AG04449 (cell line): ENCODE results near the gene CST7.
"Not testable (repeated sequence)": the region's sequence is repeated elsewhere in the genome, so short reads cannot be mapped to it uniquely, and the experiment has no call there.

ENCODE experiments used
- CTCF ChIA-PET: fragments of 350-600 bp; formaldehyde crosslinking; extraction: SDS; loops from one replicate; lab custom pipeline; 2021; ENCODE audit warnings: antibody characterized with exemption; lab: Yijun Ruan, JAX
- POLR2A ChIA-PET: fragments of 400-600, 350-600 bp; formaldehyde crosslinking; extraction: SDS; loops from one replicate; lab custom pipeline; 2020; ENCODE audit warnings: antibody characterized with exemption, inconsistent platforms; lab: Yijun Ruan, JAX
- DNase-seq: peaks from one replicate; pipeline ENCODE4 v3.0.0-alpha.2; 2010; ENCODE audit warnings: low read depth, low spot score
- H3K4me3 ChIP-seq: 2 replicates; pipeline ENCODE4 v1.5.1; 2011; ENCODE audit warnings: low read depth, mild to moderate bottlenecking, control low read depth, low read length
- CTCF ChIP-seq: IDR thresholded peaks from one replicate; pipeline ENCODE4 v1.5.1; 2011; ENCODE audit warnings: mild to moderate bottlenecking, moderate library complexity, low read length, control low read depth, inconsistent platforms; ENCODE audit not compliant: insufficient read depth; ENCODE audit errors: missing control alignments

The CST7 gene

DNA sequence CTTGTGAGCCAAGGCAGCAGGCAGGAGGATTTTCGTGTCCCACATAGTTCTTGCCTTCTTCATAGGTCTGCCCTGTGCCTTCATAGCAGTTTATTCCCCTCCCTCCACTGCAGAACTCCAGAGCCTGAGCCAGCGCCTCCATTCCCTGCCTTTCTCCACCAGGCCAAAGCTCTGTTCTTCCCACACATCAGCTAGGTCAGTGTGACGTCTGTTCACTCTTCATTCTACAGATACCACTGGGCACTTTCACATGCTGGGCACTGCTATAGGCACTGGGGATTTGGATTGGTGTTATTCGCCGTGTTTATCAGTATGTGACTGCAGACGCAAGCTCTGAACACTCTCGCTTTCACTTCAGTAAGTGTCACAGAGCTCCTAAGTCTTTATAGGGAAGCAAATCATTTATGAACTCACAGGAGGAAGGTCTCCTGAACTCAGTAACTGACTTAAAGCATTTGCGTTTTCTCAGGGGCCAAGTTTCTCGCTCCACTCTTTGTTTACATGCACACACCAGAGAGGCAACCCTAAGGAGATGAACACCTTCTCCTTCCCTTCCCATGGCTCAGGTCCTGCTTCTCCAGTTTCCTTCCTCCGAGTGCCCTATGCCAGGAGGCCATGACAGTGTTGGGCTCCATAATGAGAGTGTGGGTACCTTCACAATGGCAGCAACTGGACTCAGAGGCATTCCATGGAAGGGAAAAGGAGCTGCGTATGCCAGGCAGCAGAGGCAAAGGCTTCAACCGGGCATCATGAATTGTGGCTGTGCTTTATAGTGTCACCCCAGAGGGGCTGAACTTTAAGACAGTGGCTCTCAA lies 49.8 kb downstream of the CST7 start:
- TF ChIP-seq CTCF, result no peak
- ChIA-PET CTCF (interaction anchor here (1.3 to 8.3 kb wide), 9 partner anchors 10 to 400 kb away, joined by 3 to 382 read pairs (median 4); partner anchors contain the start of genes ACSS1 and PYGB), POLR2A (no interaction called here)
- no peak overlapping the region for H3K4me3 ChIP-seq
- DNase-seq, result no peak

DNA sequence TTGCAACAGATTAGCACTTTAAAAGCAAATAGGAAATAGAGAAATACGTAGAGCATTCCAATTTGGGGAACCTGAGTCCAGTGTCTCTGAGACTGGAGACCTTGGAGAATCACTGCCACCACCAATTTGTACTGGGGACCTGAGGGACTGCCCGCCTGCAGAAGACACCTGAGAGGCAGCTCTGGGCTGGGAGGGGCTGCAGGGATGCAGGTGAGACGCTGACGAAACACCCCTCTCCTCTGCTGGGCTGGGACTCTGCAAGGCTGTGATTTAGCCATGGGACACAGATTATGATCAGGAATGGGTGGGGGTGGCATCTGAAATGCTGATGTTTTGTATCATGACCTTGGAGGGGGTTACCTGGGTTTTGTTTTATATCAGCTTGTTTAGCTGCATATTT lies 50.5 kb downstream of the CST7 start:
- POLR2A ChIA-PET, result no interaction called here
- DNase-seq, result no peak

DNA sequence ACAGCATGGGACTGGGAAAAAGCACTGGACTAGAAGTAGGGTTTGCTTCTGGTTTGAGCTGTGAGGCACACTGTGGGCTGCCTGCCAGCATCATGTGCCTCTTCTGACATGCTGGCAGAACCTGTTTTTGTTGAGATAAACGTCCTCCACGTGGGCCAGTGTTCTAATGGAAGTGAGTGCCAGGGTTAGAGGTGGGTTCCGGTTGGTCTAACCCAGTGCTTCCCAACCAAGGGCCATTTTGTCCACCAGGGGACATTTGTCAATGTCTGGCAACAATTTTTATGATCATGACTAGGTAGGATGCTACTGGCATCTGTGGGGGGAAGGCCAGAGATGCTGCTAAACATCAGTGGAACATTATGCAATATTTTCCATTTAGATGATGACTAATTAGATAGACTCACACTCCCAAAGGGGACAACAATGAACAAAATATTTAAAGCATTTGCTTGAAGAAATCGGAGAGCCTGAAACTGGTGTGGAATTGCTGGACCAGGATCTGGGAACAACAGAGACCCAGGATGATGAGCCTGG lies 51.3 kb downstream of the CST7 start:
- DNase-seq, result peak; percentile 63
- POLR2A ChIA-PET, result no interaction called here
- CTCF ChIA-PET, result interaction anchor here (1.3 to 8.3 kb wide), 5 partner anchors 9 to 248 kb away, joined by 4 to 382 read pairs (median 5); partner anchors contain the start of genes ACSS1 and PYGB

More for the DNA sequence above, 50.5 kb downstream of the CST7 start:
- TF ChIP-seq CTCF, result no peak
- no peak overlapping the region for H3K4me3 ChIP-seq
- CTCF ChIA-PET, result interaction anchor here (1.3 to 8.3 kb wide), 7 partner anchors 10 to 399 kb away, joined by 4 to 382 read pairs (median 5); partner anchors contain the start of genes ACSS1 and PYGB

DNA sequence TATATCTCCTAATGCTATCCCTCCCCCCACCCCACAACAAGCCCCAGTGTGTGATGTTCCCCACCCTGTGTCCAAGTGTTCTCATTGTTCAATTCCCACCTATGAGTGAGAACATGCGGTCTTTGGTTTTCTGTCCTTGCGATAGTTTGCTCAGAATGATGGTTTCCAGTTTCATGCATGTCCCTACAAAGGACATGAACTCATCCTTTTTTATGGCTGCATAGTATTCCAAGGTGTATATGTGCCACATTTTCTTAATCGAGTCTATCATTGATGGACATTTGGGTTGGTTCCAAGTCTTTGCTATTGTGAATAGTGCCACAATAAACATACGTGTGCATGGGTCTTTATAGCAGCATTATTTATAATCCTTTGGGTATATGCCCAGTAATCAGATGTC lies 52.3 kb downstream of the CST7 start:
- DNase-seq, H3K4me3 ChIP-seq, POLR2A ChIA-PET: not testable (repeated sequence)
- CTCF ChIA-PET, result interaction anchor here (8.3 kb wide), 1 partner anchor 58 kb away, joined by 382 read pairs; the partner anchor contains the start of gene ACSS1

More for the DNA sequence above, 51.3 kb downstream of the CST7 start:
- peak; percentile 2 for TF ChIP-seq CTCF
- H3K4me3 ChIP-seq, result no peak overlapping the region

DNA sequence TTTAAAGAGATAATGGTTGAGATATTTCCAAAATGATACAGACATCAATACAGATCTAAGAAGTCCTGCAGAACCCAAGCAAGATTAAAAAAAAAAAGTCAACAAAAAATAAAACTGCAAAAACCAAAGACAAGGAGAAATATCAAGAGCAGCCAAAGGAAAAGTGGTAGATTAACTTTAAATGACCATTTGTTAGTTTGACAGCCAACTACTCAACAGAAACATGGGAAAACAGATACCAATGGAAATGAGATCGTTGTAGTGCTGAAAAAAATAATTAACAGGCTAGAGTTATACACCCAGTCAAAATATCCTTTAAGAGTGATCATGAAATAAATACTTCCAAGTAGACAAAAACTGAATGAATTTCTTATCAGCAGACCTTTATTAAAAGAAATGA lies 53.9 kb downstream of the CST7 start:
- TF ChIP-seq CTCF, result no peak
- DNase-seq, result no peak
- CTCF ChIA-PET, result interaction anchor here (1.2 to 2.6 kb wide), 2 partner anchors 8 to 62 kb away, joined by 3 to 17 read pairs; no protein-coding TSS in a partner anchor
- no peak overlapping the region for H3K4me3 ChIP-seq
- POLR2A ChIA-PET, result no interaction called here

DNA sequence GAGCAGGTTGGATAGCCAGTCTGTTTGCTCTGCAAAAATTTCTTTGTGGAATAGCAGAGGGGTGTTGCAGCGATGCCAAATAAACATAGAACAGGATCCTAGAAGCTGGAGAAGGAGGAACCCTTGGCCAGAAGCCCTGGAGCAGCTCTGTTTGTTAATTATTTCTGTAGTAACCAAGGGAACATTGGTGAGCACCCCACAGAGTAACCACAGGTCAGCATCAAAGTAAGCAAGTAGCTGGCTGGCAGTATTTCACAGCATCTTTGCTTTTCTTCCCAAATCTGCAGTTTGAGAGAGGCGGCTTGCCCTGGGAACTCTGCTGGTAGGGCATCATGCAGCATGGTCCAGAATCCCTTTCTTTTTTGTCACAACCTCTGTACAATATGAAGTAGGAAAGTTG lies 56.2 kb downstream of the CST7 start:
- no peak for DNase-seq
- CTCF ChIA-PET, result interaction anchor here (1.6 to 2.6 kb wide), 2 partner anchors 10 to 174 kb away, joined by 10 to 17 read pairs; no protein-coding TSS in a partner anchor
- no peak for TF ChIP-seq CTCF
- H3K4me3 ChIP-seq, result no peak overlapping the region
- POLR2A ChIA-PET, result no interaction called here
